Activated CD8-positive, alpha-beta memory T cell treated with anti-CD3 and anti-CD28 coated beads, Interleukin-2, amount 10 ng/mL, durations not matched to agents 7 days and 5 days (primary cell): ENCODE results near the gene ABLIM2. TPM values are rescaled to one million over a fixed set of nuclear protein-coding genes. Genes with fewer than 3 reads are reported as not detected.

Experiments
- ATAC-seq: fragments of 150-1000 bp; cut with Tn5 transposase; one replicate; pipeline ENCODE4 v1.10.0; 2021; ENCODE audit warnings: moderate library complexity
- CTCF ChIA-PET: fragments of 350-600 bp; sonication (Branson Sonifier 250); formaldehyde crosslinking; loops from one replicate; lab custom pipeline; 2021; ENCODE audit warnings: antibody characterized with exemption; lab: Charles Lee
- DNase-seq: peaks from one replicate; pipeline ENCODE4 v3.0.0-alpha.2; 2020
- H3K27ac Mint-ChIP-seq: one replicate; pipeline ENCODE4 v1.8.0; 2021; ENCODE audit warnings: mild to moderate bottlenecking, mixed read lengths
- H3K27me3 Mint-ChIP-seq: one replicate; pipeline ENCODE4 v1.8.0; 2021; ENCODE audit warnings: mixed read lengths
- H3K36me3 Mint-ChIP-seq: one replicate; pipeline ENCODE4 v1.8.0; 2021; ENCODE audit warnings: mild to moderate bottlenecking, mixed read lengths
- H3K4me1 Mint-ChIP-seq: one replicate; pipeline ENCODE4 v1.8.0; 2021; ENCODE audit warnings: mixed read lengths
- H3K4me3 Mint-ChIP-seq: one replicate; pipeline ENCODE4 v1.8.0; 2021; ENCODE audit warnings: mild to moderate bottlenecking, moderate library complexity, mixed read lengths
- H3K9me3 Mint-ChIP-seq: one replicate; pipeline ENCODE4 v1.8.0; 2022; ENCODE audit warnings: low read depth, mixed read lengths
- total RNA-seq, 2 experiments: library from RNA; stranded (reverse); gene quantifications; one replicate each; pipeline ENCODE4 v1.2.3, GENCODE V29; 2021

Gene ABLIM2
- total RNA-seq, 2 experiments from 2014 or later = 0.19 TPM; not detected in 1

- DNase-seq (no peak), ATAC-seq (no peak)
- Mint-ChIP-seq H3K27ac (no peak overlapping the region), H3K27me3 (no peaks in the 10 kb centered on the region), H3K36me3 (no peaks in the 10 kb centered on the region), H3K4me3 (no peak overlapping the region), H3K9me3 (no peaks in the 10 kb centered on the region), H3K4me1 (no peaks in the 10 kb centered on the region)
- CTCF ChIA-PET = no interaction called here
These were observed 27.4 kb downstream of the ABLIM2 start for GRCh38 chr4:8131210-8131609.

DNA sequence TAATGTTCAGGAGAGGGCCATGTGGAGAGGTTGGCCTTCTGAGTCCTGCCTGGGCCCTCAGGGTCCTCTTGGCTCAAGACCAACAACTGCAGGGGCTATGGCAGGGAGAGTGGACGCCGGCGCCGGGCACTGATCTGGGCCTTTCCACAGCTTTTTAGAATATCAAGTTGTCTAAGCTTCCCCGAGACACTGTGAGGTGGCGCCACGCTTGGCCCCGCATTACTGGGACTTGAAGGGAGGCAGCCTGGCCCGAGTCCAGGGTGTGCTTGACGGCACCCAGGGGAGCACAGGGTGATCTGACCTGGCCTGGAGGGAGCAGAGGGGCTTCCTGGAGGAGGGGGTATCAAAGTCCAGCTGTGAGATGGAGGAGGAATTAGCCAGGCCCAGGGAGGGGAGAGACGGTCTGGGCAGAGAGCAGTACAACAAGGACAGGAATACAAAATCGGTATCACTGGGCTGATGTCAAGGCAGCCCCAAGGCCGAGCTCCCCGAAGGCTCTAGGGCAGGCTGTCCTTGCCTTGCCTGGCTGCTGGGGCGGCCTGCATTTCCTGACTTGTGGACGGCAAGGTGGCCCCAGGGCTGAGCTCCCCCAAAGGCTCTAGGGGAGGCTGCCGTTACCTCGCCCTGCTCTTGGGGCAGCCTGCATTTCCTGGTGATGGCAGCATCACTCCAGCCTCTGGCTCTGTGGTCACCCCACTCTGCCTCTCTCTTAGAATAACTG, 28.1 kb downstream of the ABLIM2 start:
- Mint-ChIP-seq H3K27me3 (no peaks in the 10 kb centered on the region), H3K4me1 (no peaks in the 10 kb centered on the region), H3K4me3 (no peak overlapping the region), H3K27ac (no peak overlapping the region), H3K9me3 (no peaks in the 10 kb centered on the region), H3K36me3 (no peaks in the 10 kb centered on the region)
- CTCF ChIA-PET = no interaction called here
- ATAC-seq (no peak), DNase-seq (no peak)

- Mint-ChIP-seq H3K27me3 (no peaks in the 10 kb centered on the region), H3K4me1 (no peaks in the 10 kb centered on the region), H3K27ac (no peak overlapping the region), H3K4me3 (no peak overlapping the region), H3K9me3 (no peaks in the 10 kb centered on the region), H3K36me3 (no peaks in the 10 kb centered on the region)
- CTCF ChIA-PET = no interaction called here
- DNase-seq (no peak), ATAC-seq (no peak)
These were observed 28.8 kb downstream of the ABLIM2 start for GRCh38 chr4:8129785-8130184.

GRCh38 chr4:8129136-8129535, 29.5 kb downstream of the ABLIM2 start:
- no peak for DNase-seq
- Mint-ChIP-seq H3K9me3 (no peaks in the 10 kb centered on the region), H3K27ac (no peak overlapping the region), H3K4me3 (no peak overlapping the region), H3K36me3 (no peaks in the 10 kb centered on the region), H3K27me3 (no peaks in the 10 kb centered on the region), H3K4me1 (no peaks in the 10 kb centered on the region)
- no peak for ATAC-seq
- CTCF ChIA-PET = no interaction called here

DNA sequence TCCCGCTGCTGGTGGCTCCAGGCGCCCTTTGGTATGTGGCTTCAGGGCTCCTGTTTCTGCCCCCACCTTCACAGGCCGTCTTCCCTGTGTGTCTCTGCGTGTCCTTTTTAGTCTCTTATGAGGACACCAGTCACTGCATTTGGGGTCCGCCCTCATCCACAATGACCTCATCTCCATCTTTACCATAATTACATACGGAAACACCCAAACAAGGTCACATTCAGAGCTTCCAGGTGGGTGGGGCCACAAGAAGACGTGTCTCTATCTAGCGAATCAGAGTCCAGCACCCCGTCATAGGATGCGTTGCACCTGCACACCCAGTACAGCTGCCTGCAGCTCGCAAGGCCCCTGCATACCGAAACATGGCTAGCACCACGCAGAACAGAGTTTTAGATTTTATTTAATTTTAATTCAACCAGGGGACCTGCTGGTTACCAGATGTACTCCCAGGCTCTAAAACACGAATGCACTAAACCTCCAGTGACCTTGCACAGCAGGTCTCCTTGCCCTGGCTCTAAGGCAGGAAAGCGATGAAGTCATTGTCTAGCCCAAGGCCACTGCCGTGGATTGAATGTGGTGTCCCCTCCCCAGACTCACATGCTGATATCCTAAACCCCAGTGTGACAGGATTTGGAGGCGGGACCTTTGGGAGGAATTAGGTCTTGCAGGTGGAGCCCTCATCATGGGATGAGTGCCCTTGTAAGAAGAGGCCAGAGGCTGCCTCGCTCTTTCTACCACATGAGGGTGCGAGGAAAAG, 30.3 kb downstream of the ABLIM2 start:
- Mint-ChIP-seq H3K27ac (no peak overlapping the region), H3K27me3 (no peaks in the 10 kb centered on the region), H3K4me1 (no peaks in the 10 kb centered on the region), H3K36me3 (no peaks in the 10 kb centered on the region), H3K9me3 (no peaks in the 10 kb centered on the region), H3K4me3 (no peak overlapping the region)
- CTCF ChIA-PET = no interaction called here
- ATAC-seq = no peak
- no peak for DNase-seq

DNA sequence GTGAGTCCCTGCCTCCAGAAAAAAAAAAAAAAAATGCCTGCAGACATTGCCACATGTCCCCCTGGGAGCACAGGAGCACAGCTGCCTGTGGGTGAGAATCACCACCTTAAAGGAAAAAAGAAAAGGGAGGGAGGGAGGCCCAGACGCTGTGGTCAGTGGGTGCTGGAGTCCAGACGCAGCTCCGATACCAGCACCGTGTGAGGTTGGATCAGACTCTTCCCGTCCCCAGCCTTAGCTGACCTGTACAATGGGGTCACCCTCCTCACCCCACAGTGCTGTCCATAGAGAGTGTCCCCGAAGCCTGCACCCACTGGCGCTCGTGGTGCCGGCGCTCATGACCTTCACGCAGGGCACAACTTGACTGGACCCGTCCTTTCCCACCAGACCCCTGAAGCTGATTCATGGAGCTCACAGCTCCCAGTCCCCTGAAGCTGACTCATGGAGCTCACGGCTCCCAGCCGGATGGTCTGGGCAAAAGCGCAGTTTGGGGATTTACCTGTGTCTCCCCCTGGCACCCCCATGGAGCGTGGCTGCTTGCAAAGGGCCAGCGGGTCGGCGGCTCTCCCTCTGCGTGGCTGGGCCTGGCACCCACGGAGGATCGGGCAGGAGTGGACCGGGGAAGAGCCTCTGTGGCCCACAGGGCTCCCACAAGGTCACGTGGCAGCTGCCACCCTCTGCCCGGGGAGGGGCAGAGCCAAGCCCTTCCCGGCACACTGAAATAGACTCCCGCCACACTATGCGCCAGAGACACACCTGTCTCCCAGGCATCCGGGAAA, 31.4 kb downstream of the ABLIM2 start:
- H3K4me1 Mint-ChIP-seq = no peaks in the 10 kb centered on the region
- no peaks in the 10 kb centered on the region for H3K9me3 Mint-ChIP-seq
- DNase-seq (no peak), ATAC-seq (no peak)
- H3K27me3 Mint-ChIP-seq = no peaks in the 10 kb centered on the region
- H3K27ac Mint-ChIP-seq = no peak overlapping the region
- no peaks in the 10 kb centered on the region for H3K36me3 Mint-ChIP-seq
- H3K4me3 Mint-ChIP-seq = no peak overlapping the region
- CTCF ChIA-PET = no interaction called here

GRCh38 chr4:8126523-8126922, 32.1 kb downstream of the ABLIM2 start:
- ATAC-seq (no peak), DNase-seq (no peak)
- no peaks in the 10 kb centered on the region for H3K36me3 Mint-ChIP-seq
- no peaks in the 10 kb centered on the region for H3K27me3 Mint-ChIP-seq
- CTCF ChIA-PET = no interaction called here
- H3K27ac Mint-ChIP-seq = no peak overlapping the region
- no peaks in the 10 kb centered on the region for H3K9me3 Mint-ChIP-seq
- H3K4me3 Mint-ChIP-seq = no peak overlapping the region
- H3K4me1 Mint-ChIP-seq = no peaks in the 10 kb centered on the region

DNA sequence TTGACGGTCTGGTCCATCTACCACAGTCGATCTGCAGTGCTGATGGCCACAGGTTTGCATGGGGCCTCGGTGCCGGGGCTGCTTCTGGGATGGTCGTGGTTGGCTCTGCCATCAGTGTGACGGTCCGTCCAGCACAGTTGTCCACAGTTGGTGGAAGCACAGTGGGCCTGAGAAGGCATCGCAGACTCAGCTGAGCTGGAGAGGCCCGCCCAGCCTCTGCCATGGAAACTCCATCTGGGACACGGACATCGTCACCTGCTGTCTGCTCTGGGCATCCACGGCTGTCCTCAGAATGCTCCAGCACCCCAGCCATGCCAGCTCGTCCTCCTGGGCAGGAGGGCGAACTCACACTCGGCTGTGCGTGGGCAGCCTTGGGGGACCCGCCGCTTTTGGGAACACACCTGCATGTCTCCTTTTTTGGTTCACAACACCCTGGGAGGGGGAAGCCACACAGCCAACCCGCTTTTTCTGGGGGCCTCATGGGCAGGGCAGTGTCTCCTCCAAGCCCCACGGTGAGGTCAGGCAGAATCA, 33.0 kb downstream of the ABLIM2 start:
- DNase-seq = no peak
- no peaks in the 10 kb centered on the region for H3K27me3 Mint-ChIP-seq
- no peaks in the 10 kb centered on the region for H3K36me3 Mint-ChIP-seq
- no peak for ATAC-seq
- no peak overlapping the region for H3K27ac Mint-ChIP-seq
- CTCF ChIA-PET = no interaction called here
- no peaks in the 10 kb centered on the region for H3K9me3 Mint-ChIP-seq
- no peak overlapping the region for H3K4me3 Mint-ChIP-seq
- H3K4me1 Mint-ChIP-seq = no peaks in the 10 kb centered on the region

- no peak overlapping the region for H3K27ac Mint-ChIP-seq
- H3K36me3 Mint-ChIP-seq = no peaks in the 10 kb centered on the region
- no peak overlapping the region for H3K4me3 Mint-ChIP-seq
- CTCF ChIA-PET = no interaction called here
- H3K9me3 Mint-ChIP-seq = no peaks in the 10 kb centered on the region
- DNase-seq (no peak), ATAC-seq (no peak)
- no peaks in the 10 kb centered on the region for H3K27me3 Mint-ChIP-seq
- no peaks in the 10 kb centered on the region for H3K4me1 Mint-ChIP-seq
These were observed 34.7 kb downstream of the ABLIM2 start for GRCh38 chr4:8123870-8124269.

DNA sequence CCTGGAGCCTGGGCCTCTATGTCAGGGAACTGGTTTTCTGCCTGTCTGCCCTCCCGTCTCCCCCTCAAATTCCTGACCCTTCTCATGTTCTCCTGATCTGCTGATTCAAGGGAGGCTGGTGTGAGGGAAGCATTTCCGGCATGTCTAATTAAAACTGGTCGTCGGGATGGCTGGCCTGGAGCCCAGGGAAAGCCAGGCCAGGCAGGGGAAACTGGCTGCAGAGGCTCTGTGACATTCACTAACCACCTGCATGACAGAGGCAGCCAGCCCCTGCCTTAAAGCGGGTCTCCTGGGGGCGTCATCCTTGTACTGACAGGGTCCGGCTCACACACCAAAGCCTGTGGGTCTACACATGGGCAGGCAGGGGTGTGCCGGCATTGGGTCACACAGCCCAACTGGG, 35.2 kb downstream of the ABLIM2 start:
- Mint-ChIP-seq H3K27me3 (no peaks in the 10 kb centered on the region), H3K4me1 (no peaks in the 10 kb centered on the region), H3K27ac (no peak overlapping the region), H3K9me3 (no peaks in the 10 kb centered on the region), H3K4me3 (no peak overlapping the region), H3K36me3 (no peaks in the 10 kb centered on the region)
- ATAC-seq (no peak), DNase-seq (no peak)
- CTCF ChIA-PET = no interaction called here

- no peak overlapping the region for H3K27ac Mint-ChIP-seq
- no peaks in the 10 kb centered on the region for H3K9me3 Mint-ChIP-seq
- H3K36me3 Mint-ChIP-seq = no peaks in the 10 kb centered on the region
- no peaks in the 10 kb centered on the region for H3K27me3 Mint-ChIP-seq
- H3K4me3 Mint-ChIP-seq = no peak overlapping the region
- CTCF ChIA-PET = no interaction called here
- ATAC-seq (no peak), DNase-seq (no peak)
- H3K4me1 Mint-ChIP-seq = no peaks in the 10 kb centered on the region
These were observed 35.9 kb downstream of the ABLIM2 start for GRCh38 chr4:8122746-8123145.

DNA sequence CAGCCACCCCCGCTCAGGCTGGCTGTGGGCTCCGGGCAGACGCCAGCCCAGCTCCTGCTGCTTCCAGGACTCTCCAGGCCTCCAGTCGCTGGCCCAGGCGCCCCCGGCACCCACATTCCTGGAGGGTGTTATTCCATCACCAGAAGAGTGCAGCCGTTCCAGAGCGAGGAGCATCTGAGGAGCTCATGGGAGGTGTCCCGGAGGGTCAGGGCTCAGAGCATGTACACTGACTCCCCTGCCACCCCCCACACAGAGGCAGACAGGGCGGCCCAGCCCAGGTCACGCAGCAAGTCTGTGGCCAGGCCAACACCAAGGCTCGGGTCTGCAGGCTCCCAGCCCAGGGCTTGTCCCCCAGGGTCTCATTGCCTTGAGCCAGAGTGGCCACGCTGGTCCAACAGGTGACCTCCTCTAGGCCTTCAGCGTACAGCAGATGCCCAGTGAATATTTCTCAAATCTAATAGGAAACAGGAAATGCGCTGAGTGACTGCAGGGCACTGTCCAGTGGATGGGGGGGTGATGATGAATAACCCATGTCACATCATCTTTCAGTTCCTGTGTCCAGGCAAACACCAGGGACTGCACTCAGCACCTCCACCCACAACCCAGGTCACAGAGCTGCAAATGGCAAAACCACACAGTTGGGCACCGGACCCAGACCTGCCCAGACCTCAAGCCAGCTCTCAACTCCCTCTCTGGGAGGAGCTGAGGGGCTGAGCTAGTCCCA, 37.2 kb downstream of the ABLIM2 start:
- CTCF ChIA-PET = no interaction called here
- no peak overlapping the region for H3K27ac Mint-ChIP-seq
- H3K9me3 Mint-ChIP-seq = no peaks in the 10 kb centered on the region
- ATAC-seq (no peak), DNase-seq (no peak)
- no peak overlapping the region for H3K4me3 Mint-ChIP-seq
- peaks cover 5% of the 10 kb centered on the region for H3K27me3 Mint-ChIP-seq
- H3K4me1 Mint-ChIP-seq = peaks cover 5% of the 10 kb centered on the region
- no peaks in the 10 kb centered on the region for H3K36me3 Mint-ChIP-seq

GRCh38 chr4:8120501-8120900, 38.1 kb downstream of the ABLIM2 start:
- Mint-ChIP-seq H3K36me3 (no peaks in the 10 kb centered on the region), H3K27ac (no peak overlapping the region), H3K4me3 (no peak overlapping the region), H3K4me1 (peaks cover 14% of the 10 kb centered on the region), H3K9me3 (no peaks in the 10 kb centered on the region), H3K27me3 (peaks cover 5% of the 10 kb centered on the region)
- no peak for ATAC-seq
- CTCF ChIA-PET = no interaction called here
- DNase-seq = no peak
